Left ventricle myocardium inferior (tissue), 1 donor: ENCODE results near the gene SAV1. TPM values are rescaled to one million over a fixed set of nuclear protein-coding genes. Genes with fewer than 3 reads are reported as not detected.

Experiments
- DNase-seq: peaks from one replicate; pipeline ENCODE4 v3.0.0-alpha.2; 2020
- H3K27ac ChIP-seq: fragments of 200-600 bp; replicated peaks from 2 replicates; pipeline ENCODE4 v1.8.0; 2021
- H3K27me3 ChIP-seq: fragments of 200-600 bp; 2 replicates; pipeline ENCODE4 v1.8.0; 2021; ENCODE audit warnings: low read depth
- H3K36me3 ChIP-seq: fragments of 200-600 bp; 2 replicates; pipeline ENCODE4 v1.8.0; 2021
- H3K4me1 ChIP-seq: fragments of 200-600 bp; 2 replicates; pipeline ENCODE4 v1.8.0; 2021
- H3K4me3 ChIP-seq: fragments of 200-600 bp; 2 replicates; pipeline ENCODE4 v1.8.0; 2021; ENCODE audit warnings: mild to moderate bottlenecking, moderate library complexity
- H3K9me3 ChIP-seq: fragments of 200-600 bp; replicated peaks from 2 replicates; pipeline ENCODE4 v1.8.0; 2021
- CTCF ChIP-seq: fragments of 200-600 bp; IDR thresholded peaks from 2 replicates; pipeline ENCODE4 v1.8.0; 2021; ENCODE audit warnings: antibody characterized with exemption, mild to moderate bottlenecking, borderline replicate concordance
- intact Hi-C: fragments of 100-400 bp; cut with micrococcal nuclease; formaldehyde crosslinking; loops from one replicate; pipeline ENCODE4 v1.11.0; 2022
- long read RNA-seq: library from polyadenylated mRNA; unstranded; transcript quantifications from one replicate; pipeline ENCODE4 v2.0.0, GENCODE V29; 2021
- total RNA-seq: library from RNA; stranded (reverse); fragmentation: NEBNext Ultra II Directional; extraction: Animal tissue kit (Norgen Biotek cat#: 25700); gene quantifications from one replicate; pipeline ENCODE4 v1.2.1, GENCODE V29; 2021
- donor health status: DM: no; HTN: yes; CAD: no; lungs with severe emphysema.

The SAV1 gene
- total RNA-seq: 29.5 TPM
- long read RNA-seq, transcript SAV1-201 (5 exons, 3,063 nt): major isoform, 93 of 103 reads
- long read RNA-seq, partial matches to known transcripts: 5 of 103 reads
- long read RNA-seq, other reads (novel, unspliced or antisense): 5 of 103 reads

GRCh38 chr14:50667996-50668825 is at the start of gene SAV1:
SAV1 (minus strand) TSS chr14:50668306; CDS start chr14:50667967, 339 bp downstream.
- Histone ChIP-seq H3K4me3 (peak within 1 kb of the TSS; percentile 93), H3K4me1 (peaks cover 61% of the 10 kb centered on the region), H3K9me3 (no peaks in the 10 kb centered on the region), H3K27me3 (no peaks in the 10 kb centered on the region), H3K36me3 (peaks cover 10% of the 10 kb centered on the region), H3K27ac (peak within 1 kb of the TSS; percentile 98)
- DNase-seq: peak; percentile 88
- no peak for TF ChIP-seq CTCF
- intact Hi-C loops: no loop called here

- H3K4me1 ChIP-seq: no peaks in the 10 kb centered on the region
- no peaks in the 10 kb centered on the region for H3K9me3 ChIP-seq
- H3K36me3 ChIP-seq: peaks cover 24% of the 10 kb centered on the region
- H3K27ac ChIP-seq: no peak overlapping the region
- TF ChIP-seq CTCF: no peak
- DNase-seq: no peak
- intact Hi-C loops: loop anchor here (10.0 kb wide), 1 partner anchor 103 kb away; no protein-coding TSS in a partner anchor
- no peaks in the 10 kb centered on the region for H3K27me3 ChIP-seq
- H3K4me3 ChIP-seq: no peak overlapping the region
These were observed 49.7 kb upstream of the SAV1 start for GRCh38 chr14:50717811-50718210.

- intact Hi-C loops: loop anchor here (10.0 kb wide), 1 partner anchor 100 kb away; no protein-coding TSS in a partner anchor
These were observed 46.5 kb upstream of the SAV1 start for GRCh38 chr14:50714450-50715073.

GRCh38 chr14:50711043-50711442 is 42.9 kb upstream of the SAV1 start:
- Histone ChIP-seq H3K4me3 (no peak overlapping the region), H3K36me3 (no peaks in the 10 kb centered on the region), H3K27me3 (no peaks in the 10 kb centered on the region), H3K27ac (no peak overlapping the region), H3K4me1 (no peaks in the 10 kb centered on the region), H3K9me3 (no peaks in the 10 kb centered on the region)
- no peak for DNase-seq
- no peak for TF ChIP-seq CTCF
- intact Hi-C loops: loop anchor here (10.0 kb wide), 1 partner anchor 96 kb away; no protein-coding TSS in a partner anchor

More at GRCh38 chr14:50714450-50715073, 46.5 kb upstream of the SAV1 start:
- no peaks in the 10 kb centered on the region for H3K27me3 ChIP-seq
- peak; percentile 56 for TF ChIP-seq CTCF
- no peaks in the 10 kb centered on the region for H3K4me1 ChIP-seq
- no peak for DNase-seq
- no peak overlapping the region for H3K4me3 ChIP-seq
- H3K27ac ChIP-seq: no peak overlapping the region
- H3K9me3 ChIP-seq: no peaks in the 10 kb centered on the region
- H3K36me3 ChIP-seq: no peaks in the 10 kb centered on the region

- Histone ChIP-seq H3K36me3 (no peaks in the 10 kb centered on the region), H3K27me3 (peaks cover 14% of the 10 kb centered on the region), H3K9me3 (no peaks in the 10 kb centered on the region), H3K4me3 (no peak overlapping the region), H3K4me1 (no peaks in the 10 kb centered on the region), H3K27ac (no peak overlapping the region)
- DNase-seq: no peak
- no peak for TF ChIP-seq CTCF
- intact Hi-C loops: no loop called here
These were observed 37.0 kb upstream of the SAV1 start for GRCh38 chr14:50705026-50705593.
